T-cell (primary cell): Measurements from ENCODE around the gene SPRED2. TPM values are rescaled to one million over a fixed set of nuclear protein-coding genes. Genes with fewer than 3 reads are reported as not detected.

Experiments used
- ATAC-seq, 4 experiments: fragments of 200-7000 bp in 3 of 4; fragments of 150-1000 bp in 1 of 4; cut with Tn5 transposase; replicated peaks in 1 of 4; 1 replicate in 3 of 4; 2 replicates in 1 of 4; pipeline ENCODE4 v1.10.0; 2021; ENCODE audit warnings: moderate library complexity in 3 of 4, mild to moderate bottlenecking in 2 of 4, moderate number of reproducible peaks in 1 of 4
- CTCF ChIA-PET, 2 donors: fragments of 300-600 bp; sonication (Branson Sonifier 250); formaldehyde crosslinking; loops; one replicate each; lab custom pipeline; 2022; ENCODE audit warnings: antibody characterized with exemption in 2 of 2; lab: Charles Lee
- POLR2A ChIA-PET, 2 donors: fragments of 300-600 bp; sonication (Branson Sonifier 250); formaldehyde crosslinking; loops; one replicate each; lab custom pipeline; 2022; ENCODE audit warnings: antibody characterized with exemption in 2 of 2; lab: Charles Lee
- DNase-seq, 35 experiments: peaks; one replicate each; pipeline versions ENCODE4 v3.0.0 to v3.0.0-alpha.2; 2013 to 2023
- H3K27ac ChIP-seq: one replicate; pipeline ENCODE4 v1.5.1; 2013; ENCODE audit warnings: low read length
- H3K27me3 ChIP-seq, 2 experiments: replicated peaks in 1 of 2; 1 replicate in 1 of 2; 2 replicates in 1 of 2; pipeline versions ENCODE4 v1.6.1 to v1.7.0; 2013; ENCODE audit warnings: low read length in 1 of 2, mixed read lengths in 1 of 2; ENCODE audit not compliant: control insufficient read depth in 2 of 2, insufficient read depth in 2 of 2; ENCODE audit errors: extremely low read depth in 1 of 2
- H3K36me3 ChIP-seq, 2 donors: 1 replicate in 1 of 2; 2 replicates in 1 of 2; pipeline versions ENCODE4 v1.6.1 to v1.7.0; 2013; ENCODE audit warnings: low read length in 1 of 2; ENCODE audit not compliant: control insufficient read depth in 2 of 2, insufficient read depth in 1 of 2; ENCODE audit errors: extremely low read depth in 1 of 2
- H3K4me1 ChIP-seq, 2 experiments: 1 replicate in 1 of 2; 2 replicates in 1 of 2; pipeline versions ENCODE4 v1.6.1 to v1.7.0; 2013; ENCODE audit warnings: low read length in 2 of 2, mixed read lengths in 1 of 2; ENCODE audit not compliant: insufficient read depth in 2 of 2, control insufficient read depth in 1 of 2; ENCODE audit errors: extremely low read depth in 1 of 2
- H3K4me3 ChIP-seq, 2 donors: 1 replicate in 1 of 2; 2 replicates in 1 of 2; pipeline versions ENCODE4 v1.5.1 to v1.7.0; 2013; ENCODE audit warnings: mild to moderate bottlenecking in 2 of 2, low read length in 1 of 2, moderate library complexity in 1 of 2; ENCODE audit not compliant: control insufficient read depth in 1 of 2; ENCODE audit errors: extremely low read depth in 1 of 2
- H3K9me3 ChIP-seq: 2 replicates; pipeline ENCODE4 v1.7.0; 2013
- H3K27ac Mint-ChIP-seq, 2 donors: one replicate each; pipeline ENCODE4 v1.8.0; 2020 to 2021; ENCODE audit warnings: mild to moderate bottlenecking in 2 of 2, mixed read lengths in 2 of 2
- H3K27me3 Mint-ChIP-seq, 2 donors: one replicate each; pipeline ENCODE4 v1.8.0; 2021 to 2022; ENCODE audit warnings: mixed read lengths in 2 of 2
- H3K36me3 Mint-ChIP-seq: one replicate; pipeline ENCODE4 v1.8.0; 2021; ENCODE audit warnings: mixed read lengths
- H3K4me1 Mint-ChIP-seq, 3 donors: one replicate each; pipeline ENCODE4 v1.8.0; 2020 to 2022; ENCODE audit warnings: mixed read lengths in 3 of 3, mild to moderate bottlenecking in 1 of 3
- H3K4me3 Mint-ChIP-seq, 3 donors: one replicate each; pipeline ENCODE4 v1.8.0; 2020 to 2022; ENCODE audit warnings: mild to moderate bottlenecking in 3 of 3, mixed read lengths in 3 of 3, moderate library complexity in 3 of 3
- H3K9me3 Mint-ChIP-seq, 3 donors: one replicate each; pipeline ENCODE4 v1.8.0; 2020 to 2022; ENCODE audit warnings: mixed read lengths in 3 of 3
- WGBS: methylation state at CpG from one replicate; pipeline ENCODE4 v1.1.5; 2013; ENCODE audit warnings: missing lambda C conversion rate; ENCODE audit not compliant: insufficient coverage; 5-methylcytosine and 5-hydroxymethylcytosine counted together
- total RNA-seq, 35 experiments: library from RNA in 6 of 35; stranded (reverse) in 6 of 35; fragments of 120-200 nt in 1 of 35; gene quantifications; one replicate each; pipeline versions ENCODE4 v1.2.1 to v1.2.4 and lab custom pipeline; 2013 to 2026

Gene SPRED2
- total RNA-seq, 5 donors from 2014 or later (not counting 1 experiment from before 2014, with no cell fraction given): 0.73 to 3.2 (median 1.2) TPM

DNA sequence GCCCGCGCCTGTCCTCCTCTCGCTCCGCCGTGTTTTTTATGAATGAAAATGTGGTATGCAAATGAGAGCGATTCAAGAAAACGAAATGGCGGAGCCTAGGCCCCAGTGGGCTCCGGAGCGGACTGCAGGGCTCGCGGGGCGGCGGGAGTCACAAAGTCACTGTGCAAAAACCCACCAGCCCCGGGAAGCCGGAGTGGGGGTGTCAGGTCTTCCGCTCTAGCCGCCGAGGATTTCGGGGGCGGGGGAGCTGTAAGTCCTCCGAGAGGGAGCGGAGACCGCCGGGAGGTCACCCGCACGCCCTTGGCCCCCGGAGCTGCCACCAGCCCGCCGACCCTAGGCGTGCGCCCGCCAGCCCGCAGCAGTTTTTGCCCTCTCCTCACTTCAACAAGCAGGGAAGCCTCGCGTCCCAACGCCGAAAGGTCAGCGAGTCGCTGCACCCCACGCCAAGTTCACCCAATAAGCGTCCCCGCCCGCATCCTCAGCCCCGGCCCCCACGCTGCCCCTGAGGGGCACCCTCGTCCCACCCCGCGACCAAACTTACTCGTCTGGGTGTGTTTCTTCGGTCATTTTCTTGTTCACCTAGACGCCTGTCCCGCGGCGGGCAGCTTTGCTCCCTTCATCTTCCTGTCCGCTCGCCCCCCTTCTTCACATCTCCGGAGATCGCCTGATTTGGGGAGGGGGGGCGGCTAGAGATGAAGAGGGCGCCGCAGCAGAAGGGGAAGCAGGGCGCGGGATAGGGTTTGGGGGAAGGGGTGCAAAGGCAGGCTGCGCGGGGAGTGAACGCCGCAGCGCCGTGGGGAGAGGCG, 775 bp downstream of the SPRED2 start:
- DNase-seq: peak in 26 of 35 experiments; percentile 12 to 68 (median 32)
- H3K4me3 Mint-ChIP-seq: peak overlapping the region; percentile 82 to 89 (median 87)
- Histone ChIP-seq H3K9me3 (no peaks in the 10 kb centered on the region), H3K36me3 (no peaks in the 10 kb centered on the region), H3K4me1 (peaks cover 9 to 41% of the 10 kb centered on the region in 2 experiments), H3K27me3 (peaks cover 0 to 60% of the 10 kb centered on the region in 2 experiments), H3K27ac (no peak overlapping the region), H3K4me3 (peak overlapping the region; percentile 73 to 81)
- peak; percentile 42 to 63 (median 47) for ATAC-seq
- peaks cover 12 to 18% (median 15%) of the 10 kb centered on the region in 3 donors for H3K4me1 Mint-ChIP-seq
- H3K27me3 Mint-ChIP-seq: peaks cover 11 to 26% of the 10 kb centered on the region in 2 donors
- WGBS: under 1% methylated on average over 52 of the region's 71 CpGs
- H3K27ac Mint-ChIP-seq: no peak overlapping the region
- CTCF ChIA-PET: interaction anchor here in 1 of 2 donors (0.9 kb wide), 1 partner anchor 154 kb away, joined by 7 read pairs; no protein-coding TSS in a partner anchor
- POLR2A ChIA-PET: interaction anchor here in 1 of 2 donors (0.7 kb wide), 1 partner anchor 302 kb away, joined by 4 read pairs; the partner anchor contains the start of gene RAB1A
- no peaks in the 10 kb centered on the region for H3K36me3 Mint-ChIP-seq
- no peaks in the 10 kb centered on the region for H3K9me3 Mint-ChIP-seq

DNA sequence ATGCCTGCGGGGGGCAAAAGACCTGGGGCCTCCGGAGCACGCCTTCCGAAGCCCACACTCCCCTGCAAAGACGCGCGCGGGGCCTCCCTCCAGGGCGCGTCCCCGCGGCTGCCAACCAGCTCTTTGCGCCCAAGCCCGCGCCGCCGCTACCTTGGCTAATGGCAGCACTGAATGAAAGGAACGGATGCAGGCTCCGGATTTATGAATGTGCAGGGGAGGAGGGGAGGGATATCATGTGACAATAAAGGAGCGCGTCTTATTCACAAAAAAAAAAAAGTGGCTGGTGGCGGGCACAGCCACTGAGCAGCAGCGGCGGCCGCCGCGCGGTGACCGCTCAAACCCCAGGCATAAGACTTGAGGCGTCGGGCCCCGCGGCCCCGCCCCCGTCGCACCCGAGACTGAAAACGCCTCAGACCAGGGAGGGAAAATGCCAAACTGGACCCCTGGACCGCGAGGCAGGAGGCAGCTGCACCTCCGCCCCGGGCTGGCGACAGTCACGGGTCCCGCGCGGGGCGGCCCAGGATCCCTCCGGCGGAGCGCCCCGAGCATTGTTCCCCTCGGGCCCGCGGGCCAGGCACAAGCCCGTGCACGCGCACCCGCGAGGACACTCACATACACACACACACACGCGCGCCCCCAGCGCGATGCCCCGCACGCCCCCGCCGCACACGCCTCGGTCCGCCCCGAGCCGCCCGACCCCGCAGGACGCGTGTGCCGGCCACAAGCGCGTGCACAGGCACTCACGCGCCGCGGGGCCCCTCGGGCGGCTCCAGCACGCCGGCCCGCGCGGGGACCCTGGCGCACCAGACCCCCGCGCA, 1.6 kb downstream of the SPRED2 start:
- H3K27ac ChIP-seq: no peak overlapping the region
- no peaks in the 10 kb centered on the region for H3K9me3 ChIP-seq
- Mint-ChIP-seq H3K27ac (no peak overlapping the region), H3K27me3 (peaks cover 5 to 20% of the 10 kb centered on the region in 2 donors), H3K36me3 (no peaks in the 10 kb centered on the region), H3K4me3 (peak overlapping the region; percentile 82 to 89 (median 88)), H3K4me1 (peaks cover 7 to 10% (median 8%) of the 10 kb centered on the region in 3 donors), H3K9me3 (no peaks in the 10 kb centered on the region)
- peak; percentile 70 to 76 (median 72) for ATAC-seq
- H3K27me3 ChIP-seq: peaks cover 0 to 52% of the 10 kb centered on the region in 2 experiments
- H3K4me3 ChIP-seq: peak overlapping the region; percentile 73 to 81
- DNase-seq: peak; percentile 34 to 80 (median 54)
- ChIA-PET CTCF (interaction anchor here in 1 of 2 donors (1.0 kb wide), 1 partner anchor 128 kb away, joined by 3 read pairs; no protein-coding TSS in a partner anchor), POLR2A (no interaction called here)
- peaks cover 3 to 34% of the 10 kb centered on the region in 2 experiments for H3K4me1 ChIP-seq
- H3K36me3 ChIP-seq: no peaks in the 10 kb centered on the region
- under 1% methylated on average over 88 of the region's 95 CpGs for WGBS

DNA sequence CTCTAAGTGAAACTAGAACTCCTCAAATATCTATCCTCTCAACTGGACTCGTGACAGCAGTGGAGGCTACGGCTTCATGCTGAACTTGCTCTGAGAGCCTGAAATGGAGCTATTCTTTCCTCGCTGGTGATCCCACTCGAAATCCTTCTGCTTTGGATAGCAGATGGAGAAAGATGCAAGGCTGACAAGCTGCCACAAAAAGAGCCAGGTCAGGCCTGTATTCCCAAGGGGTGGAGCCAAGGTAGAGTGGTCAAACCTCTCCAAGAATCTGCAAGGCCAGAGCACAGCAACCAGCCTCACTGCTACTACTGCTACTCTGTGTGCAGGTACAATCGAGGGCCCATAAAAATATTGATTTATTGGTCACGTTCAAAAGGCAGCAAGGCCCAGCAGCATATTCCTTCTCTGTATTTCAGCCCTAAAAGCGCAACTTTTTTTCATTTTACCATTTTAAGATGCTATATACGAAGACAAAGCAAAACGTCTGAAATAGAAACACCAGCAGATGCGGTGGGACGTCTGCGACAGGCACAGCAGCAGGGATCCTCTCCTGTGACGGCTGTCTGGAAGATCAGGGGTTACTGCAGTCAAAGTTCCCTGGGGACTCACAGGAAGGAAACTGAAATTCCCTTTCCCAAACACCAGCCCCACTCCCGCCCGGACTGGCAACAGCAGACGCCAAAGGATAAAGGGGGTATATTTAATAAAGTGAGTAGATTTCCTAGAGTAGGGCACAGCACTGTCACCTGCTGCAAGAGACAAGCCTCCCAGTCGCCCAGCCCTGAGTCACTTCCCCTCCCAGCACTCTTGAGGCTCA, 2.4 kb downstream of the SPRED2 start:
- peak overlapping the region; percentile 82 to 89 (median 88) for H3K4me3 Mint-ChIP-seq
- DNase-seq (no peak), ATAC-seq (peak; percentile 42 to 67 (median 60))
- Histone ChIP-seq H3K4me1 (peaks cover 0 to 26% of the 10 kb centered on the region in 2 experiments), H3K4me3 (peak overlapping the region; percentile 49 to 81), H3K36me3 (no peaks in the 10 kb centered on the region), H3K27me3 (peaks cover 0 to 44% of the 10 kb centered on the region in 2 experiments), H3K27ac (no peak overlapping the region), H3K9me3 (no peaks in the 10 kb centered on the region)
- H3K9me3 Mint-ChIP-seq: no peaks in the 10 kb centered on the region
- ChIA-PET CTCF (interaction anchor here in 1 of 2 donors (1.0 kb wide), 1 partner anchor 128 kb away, joined by 3 read pairs; no protein-coding TSS in a partner anchor), POLR2A (no interaction called here)
- H3K4me1 Mint-ChIP-seq: peaks cover 3 to 10% (median 3%) of the 10 kb centered on the region in 3 donors
- no peaks in the 10 kb centered on the region for H3K36me3 Mint-ChIP-seq
- peaks cover under 1 to 14% of the 10 kb centered on the region in 2 donors for H3K27me3 Mint-ChIP-seq
- WGBS: 96% methylated on average over 10 of the region's 17 CpGs
- H3K27ac Mint-ChIP-seq: no peak overlapping the region

DNA sequence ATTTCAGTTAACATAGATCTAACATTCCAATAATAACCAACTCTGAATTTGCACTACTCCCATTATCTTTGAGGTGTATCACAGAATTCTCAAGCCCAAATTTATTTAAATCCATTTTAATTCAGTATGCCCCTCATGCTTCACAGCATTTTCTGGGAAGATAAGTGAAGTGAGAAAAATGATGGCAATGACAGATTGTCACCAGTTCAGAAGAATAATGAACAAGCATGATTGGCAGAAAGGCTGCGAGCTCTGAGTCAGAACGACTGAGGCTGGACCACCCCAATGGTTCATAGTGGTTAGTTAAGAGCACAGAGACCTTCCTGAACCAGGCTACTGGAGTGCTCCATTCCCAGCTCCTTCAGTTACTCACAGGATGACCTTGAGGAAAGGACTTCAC, 4.9 kb downstream of the SPRED2 start:
- 83% methylated on average over 2 of the region's 2 CpGs for WGBS
- CTCF ChIA-PET: interaction anchor here in 1 of 2 donors (0.6 kb wide), 1 partner anchor 180 kb away, joined by 5 read pairs; no protein-coding TSS in a partner anchor
- POLR2A ChIA-PET: no interaction called here

DNA sequence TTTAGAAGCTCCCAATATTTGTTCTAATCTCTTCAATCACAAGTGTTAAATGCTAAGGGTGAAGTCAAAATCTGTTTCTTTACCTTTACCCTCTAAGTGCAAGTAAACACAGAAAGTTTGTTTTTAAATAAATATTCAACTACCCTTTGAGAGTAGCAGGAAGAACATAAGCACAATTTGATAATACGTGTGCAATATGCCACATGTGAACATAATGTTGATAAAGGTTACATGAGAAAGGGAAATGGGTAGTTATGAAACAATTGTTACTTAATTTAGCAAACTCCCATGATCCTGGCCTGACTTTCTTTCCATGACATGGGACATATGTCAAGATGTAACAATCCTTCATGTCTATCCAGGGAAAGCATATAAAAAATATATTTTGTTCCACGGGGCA, 7.1 kb downstream of the SPRED2 start:
- Histone ChIP-seq H3K27me3 (peaks cover 0 to 3% of the 10 kb centered on the region in 2 experiments), H3K4me1 (peaks cover 3 to 7% of the 10 kb centered on the region in 2 experiments), H3K36me3 (no peaks in the 10 kb centered on the region), H3K27ac (no peak overlapping the region), H3K9me3 (no peaks in the 10 kb centered on the region), H3K4me3 (no peak overlapping the region)
- H3K4me3 Mint-ChIP-seq: no peak overlapping the region
- WGBS: no CpG with 5 or more reads among the region's 2 CpGs
- H3K9me3 Mint-ChIP-seq: peaks cover 0 to 7% (median 0%) of the 10 kb centered on the region in 3 donors
- peaks cover 0 to 1% of the 10 kb centered on the region in 2 donors for H3K27me3 Mint-ChIP-seq
- no peak for DNase-seq
- POLR2A ChIA-PET: no interaction called here
- H3K4me1 Mint-ChIP-seq: peaks cover 8 to 21% (median 11%) of the 10 kb centered on the region in 3 donors
- CTCF ChIA-PET: no interaction called here
- no peak overlapping the region for H3K27ac Mint-ChIP-seq
- peaks cover 2% of the 10 kb centered on the region for H3K36me3 Mint-ChIP-seq
- no peak for ATAC-seq

More for the DNA sequence above, 4.9 kb downstream of the SPRED2 start:
- no peak for ATAC-seq
- Histone ChIP-seq H3K36me3 (no peaks in the 10 kb centered on the region), H3K4me1 (peaks cover 0 to 16% of the 10 kb centered on the region in 2 experiments), H3K27me3 (peaks cover 0 to 19% of the 10 kb centered on the region in 2 experiments), H3K9me3 (no peaks in the 10 kb centered on the region), H3K27ac (no peak overlapping the region), H3K4me3 (no peak overlapping the region)
- peaks cover 0 to 1% of the 10 kb centered on the region in 2 donors for H3K27me3 Mint-ChIP-seq
- DNase-seq: no peak
- H3K9me3 Mint-ChIP-seq: no peaks in the 10 kb centered on the region
- H3K4me1 Mint-ChIP-seq: peaks cover 0 to 10% (median 0%) of the 10 kb centered on the region in 3 donors
- no peaks in the 10 kb centered on the region for H3K36me3 Mint-ChIP-seq
- H3K27ac Mint-ChIP-seq: no peak overlapping the region
- H3K4me3 Mint-ChIP-seq: no peak overlapping the region
